GM18520 (cell line): ENCODE results near the gene TPM2.

Source experiments
- ATAC-seq: cut with Tn5 transposase; IDR thresholded peaks from one replicate; pipeline ENCODE4 v1.9.1; 2021; ENCODE audit not compliant: unreplicated experiment

TPM2 gene

GRCh38 chr9:35679091-35679490 is 10.6 kb downstream of the TPM2 start:
- no peak for ATAC-seq

- no peak for ATAC-seq
Observed at GRCh38 chr9:35675732-35676392, 13.9 kb downstream of the TPM2 start.

DNA sequence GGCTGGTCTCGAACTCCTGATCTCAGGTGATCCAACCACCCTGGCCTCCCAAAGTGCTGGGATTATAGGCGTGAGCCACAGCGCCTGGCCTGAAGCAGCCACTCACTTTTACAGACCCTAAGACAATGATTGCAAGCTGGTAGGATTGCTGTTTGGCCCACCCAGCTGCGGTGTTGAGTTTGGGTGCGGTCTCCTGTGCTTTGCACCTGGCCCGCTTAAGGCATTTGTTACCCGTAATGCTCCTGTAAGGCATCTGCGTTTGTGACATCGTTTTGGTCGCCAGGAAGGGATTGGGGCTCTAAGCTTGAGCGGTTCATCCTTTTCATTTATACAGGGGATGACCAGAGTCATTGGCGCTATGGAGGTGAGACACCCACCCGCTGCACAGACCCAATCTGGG is 14.5 kb downstream of the TPM2 start:
- ATAC-seq, result no peak

DNA sequence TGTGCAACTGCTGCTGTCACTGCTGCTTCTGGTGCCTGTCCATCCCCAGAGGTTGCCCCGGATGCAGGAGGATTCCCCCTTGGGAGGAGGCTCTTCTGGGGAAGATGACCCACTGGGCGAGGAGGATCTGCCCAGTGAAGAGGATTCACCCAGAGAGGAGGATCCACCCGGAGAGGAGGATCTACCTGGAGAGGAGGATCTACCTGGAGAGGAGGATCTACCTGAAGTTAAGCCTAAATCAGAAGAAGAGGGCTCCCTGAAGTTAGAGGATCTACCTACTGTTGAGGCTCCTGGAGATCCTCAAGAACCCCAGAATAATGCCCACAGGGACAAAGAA is 15.7 kb downstream of the TPM2 start:
- no peak for ATAC-seq

GRCh38 chr9:35673132-35674024 is 16.3 kb downstream of the TPM2 start, which contains the start of gene CA9:
Gene CA9 (plus strand): TSS chr9:35673928. CDS start chr9:35673960, 32 bp downstream.
- no peak for ATAC-seq

GRCh38 chr9:35669331-35670145 is 20.2 kb downstream of the TPM2 start:
- ATAC-seq, result no peak

- ATAC-seq, result no peak
Observed at GRCh38 chr9:35667939-35668338, 21.8 kb downstream of the TPM2 start.

GRCh38 chr9:35666549-35666948 is 23.2 kb downstream of the TPM2 start:
- ATAC-seq, result no peak

DNA sequence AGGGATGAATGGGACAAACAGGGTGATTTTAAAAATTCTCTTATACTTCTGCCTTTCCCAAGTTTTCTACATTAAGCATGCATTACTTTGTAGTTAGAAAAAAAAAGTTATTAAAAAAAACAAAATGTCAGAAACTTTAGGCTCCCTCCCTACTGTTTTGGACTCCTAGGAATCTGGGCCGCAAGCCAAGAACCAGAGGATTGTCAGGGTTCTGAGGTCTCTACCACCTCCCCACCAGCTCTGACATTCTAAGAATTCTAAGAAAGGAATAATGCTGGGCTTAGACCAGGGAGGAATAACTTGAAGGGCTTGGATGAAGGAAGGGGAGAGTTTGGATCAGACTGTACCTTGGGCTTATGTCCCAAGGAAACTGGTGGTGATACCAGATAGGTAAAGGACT is 23.7 kb downstream of the TPM2 start:
- no peak for ATAC-seq

GRCh38 chr9:35665471-35665818 is 24.3 kb downstream of the TPM2 start:
- ATAC-seq, result no peak

- peak; percentile 72 for ATAC-seq
Observed at GRCh38 chr9:35664531-35665470, 24.9 kb downstream of the TPM2 start, which contains the start of gene ARHGEF39. Gene ARHGEF39 (minus strand): TSS chr9:35665195. CDS start chr9:35665169, 26 bp downstream.

- no peak for ATAC-seq
Observed at GRCh38 chr9:35662437-35662836, 27.3 kb downstream of the TPM2 start.

GRCh38 chr9:35661756-35662350 is 27.9 kb downstream of the TPM2 start:
- no peak for ATAC-seq

- ATAC-seq, result no peak
Observed at GRCh38 chr9:35660966-35661415, 28.7 kb downstream of the TPM2 start.

- no peak for ATAC-seq
Observed at GRCh38 chr9:35659340-35659739, 30.4 kb downstream of the TPM2 start.

DNA sequence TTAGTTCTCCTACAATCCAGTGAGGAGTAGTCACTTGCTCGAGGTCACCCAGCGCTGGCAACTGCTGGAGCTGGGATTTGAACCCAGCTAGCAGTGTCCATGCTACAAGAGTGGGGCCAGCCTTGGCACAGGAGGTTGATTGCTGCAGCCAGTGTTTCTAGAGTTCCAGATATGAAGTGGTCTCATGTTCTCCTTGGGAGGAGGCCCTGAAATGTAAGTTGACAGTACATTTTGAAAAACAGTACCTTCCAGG is 30.8 kb downstream of the TPM2 start:
- ATAC-seq, result no peak

DNA sequence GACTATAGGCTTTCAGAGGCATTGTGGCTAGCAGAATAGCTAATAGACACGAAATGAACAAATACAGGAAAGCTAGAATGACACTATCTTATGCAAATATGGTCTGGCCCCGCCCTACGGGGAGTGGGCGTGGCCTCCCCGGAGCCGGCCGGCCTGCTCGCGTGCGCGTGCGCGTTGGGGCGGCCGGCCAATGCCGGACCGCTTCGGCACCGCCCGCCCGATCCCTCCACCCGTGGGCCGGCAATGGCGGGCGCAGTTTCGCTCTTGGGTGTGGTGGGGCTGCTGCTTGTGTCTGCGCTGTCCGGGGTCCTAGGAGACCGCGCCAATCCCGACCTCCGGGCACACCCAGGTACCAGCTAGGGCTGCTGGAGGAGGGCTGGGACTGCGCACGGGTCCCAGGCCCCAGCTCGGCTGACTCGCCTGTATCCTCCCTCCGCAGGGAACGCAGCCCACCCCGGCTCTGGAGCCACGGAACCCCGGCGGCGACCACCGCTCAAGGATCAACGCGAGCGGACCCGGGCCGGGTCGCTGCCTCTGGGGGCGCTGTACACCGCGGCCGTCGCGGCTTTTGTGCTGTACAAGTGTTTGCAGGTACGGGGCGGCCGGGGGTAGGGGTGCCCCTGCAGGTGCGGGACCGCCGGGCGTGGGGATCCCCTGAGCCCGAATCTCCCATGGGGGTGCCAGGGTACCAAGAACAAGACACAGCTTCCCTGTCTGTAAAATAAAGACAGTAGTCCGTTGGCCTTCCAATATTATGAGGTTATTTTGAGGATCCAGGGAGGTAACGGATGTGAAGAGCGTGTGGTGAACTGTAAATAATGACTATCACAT is 31.4 kb downstream of the TPM2 start, which contains the start of gene CCDC107:
CCDC107 (plus strand) TSS at position 156 of the 831 bp plus-strand sequence; CDS start at position 244, 88 bp downstream.
- peak; percentile 54 for ATAC-seq

DNA sequence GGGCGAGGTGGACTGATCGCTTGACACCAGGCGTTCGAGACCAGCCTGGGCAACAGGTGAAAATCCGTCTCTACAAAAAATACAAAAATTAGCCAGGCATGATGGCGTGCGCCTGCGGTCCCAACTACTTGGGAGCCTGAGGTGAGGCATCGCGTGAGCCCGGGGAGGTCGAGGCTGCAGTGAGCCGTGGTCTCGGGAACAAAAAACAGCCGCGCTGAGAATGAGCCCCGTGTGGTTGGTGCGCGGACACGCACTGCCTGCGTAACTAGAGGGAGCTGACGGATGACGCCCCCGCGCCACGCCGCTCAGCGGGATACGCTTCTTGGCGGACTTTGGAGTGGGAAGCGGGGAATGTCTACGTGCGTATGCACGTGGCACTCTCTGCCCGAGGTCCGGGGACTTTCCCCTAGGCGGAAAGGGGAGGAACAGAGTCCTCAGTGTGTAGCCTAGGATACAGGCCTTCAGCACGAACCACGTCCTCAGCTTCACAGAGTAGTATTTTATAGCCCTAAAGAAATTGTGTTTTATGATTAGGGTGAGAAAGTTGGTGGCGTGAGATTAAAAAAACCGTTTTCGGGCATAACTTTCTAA is 32.1 kb downstream of the TPM2 start, which contains the start of gene RMRP:
RMRP (minus strand) TSS at position 474 of the 591 bp plus-strand sequence.
- peak; percentile 78 for ATAC-seq
